Measurements from ENCODE around the gene PSMB7.

PSMB7 gene

GRCh38 chr9:124321935-124322334 is 93.3 kb downstream of the PSMB7 start:
- H3K4ac ChIP-seq (ENCODE audit: low read depth in 1 of 2, low read length in 2 of 2) = no peak overlapping the region
- no peak overlapping the region for H2BK5ac ChIP-seq (ENCODE audit: low read depth, low read length, poor library complexity, severe bottlenecking)
- H2BK15ac ChIP-seq (ENCODE audit: low read depth, poor library complexity, severe bottlenecking) = no peak overlapping the region
- H2AK5ac ChIP-seq (ENCODE audit: low read length, severe bottlenecking) = no peak overlapping the region
- no peak overlapping the region for H3K14ac ChIP-seq (ENCODE audit: low read length in 2 of 2)
- no peak overlapping the region for H3K4me3 ChIP-seq (ENCODE audit: insufficient read depth in 1 of 2, low read depth in 1 of 2, low read length in 2 of 2)
- H3K27me3 ChIP-seq (ENCODE audit: control insufficient read depth in 1 of 2, insufficient read depth in 1 of 2, low read length in 2 of 2) = no peaks in the 10 kb centered on the region
- H2BK120ac ChIP-seq (ENCODE audit: low read depth, low read length) = no peak overlapping the region
- peaks cover 20% of the 10 kb centered on the region for H3K4me1 ChIP-seq (ENCODE audit: control insufficient read depth, insufficient read depth, low read depth, low read length)
- no peak overlapping the region for H4K91ac ChIP-seq (ENCODE audit: low read length)
- no peak overlapping the region for H3K4me2 ChIP-seq (ENCODE audit: low read length, poor library complexity, severe bottlenecking)
- H3K9ac ChIP-seq (ENCODE audit: low read length) = no peak overlapping the region
- no peaks in the 10 kb centered on the region for H3K9me3 ChIP-seq (ENCODE audit: control insufficient read depth, low read length)
- peaks cover 51% of the 10 kb centered on the region for H3K79me1 ChIP-seq (replicated peaks; ENCODE audit: low read length, poor library complexity, severe bottlenecking)
- H3K18ac ChIP-seq (ENCODE audit: low read depth in 1 of 2, low read length in 2 of 2) = no peak overlapping the region
- DNase-seq = no peak
- H2AFZ ChIP-seq (ENCODE audit: low read depth, low read length) = no peak overlapping the region
- no peak overlapping the region for H3K27ac ChIP-seq (ENCODE audit: low read length, poor library complexity, severe bottlenecking)
- H2BK12ac ChIP-seq (ENCODE audit: low read length in 2 of 2) = no peak overlapping the region
- no peak overlapping the region for H3K23ac ChIP-seq (ENCODE audit: low read length in 2 of 2)
- 82% methylated on average over 4 of the region's 4 CpGs for WGBS
- peaks cover 82 to 91% of the 10 kb centered on the region in 2 experiments for H3K36me3 ChIP-seq (ENCODE audit: control insufficient read depth in 1 of 2, insufficient read depth in 2 of 2, low read depth in 1 of 2, low read length in 2 of 2)
- H4K8ac ChIP-seq (ENCODE audit: low read length) = no peak overlapping the region

DNA sequence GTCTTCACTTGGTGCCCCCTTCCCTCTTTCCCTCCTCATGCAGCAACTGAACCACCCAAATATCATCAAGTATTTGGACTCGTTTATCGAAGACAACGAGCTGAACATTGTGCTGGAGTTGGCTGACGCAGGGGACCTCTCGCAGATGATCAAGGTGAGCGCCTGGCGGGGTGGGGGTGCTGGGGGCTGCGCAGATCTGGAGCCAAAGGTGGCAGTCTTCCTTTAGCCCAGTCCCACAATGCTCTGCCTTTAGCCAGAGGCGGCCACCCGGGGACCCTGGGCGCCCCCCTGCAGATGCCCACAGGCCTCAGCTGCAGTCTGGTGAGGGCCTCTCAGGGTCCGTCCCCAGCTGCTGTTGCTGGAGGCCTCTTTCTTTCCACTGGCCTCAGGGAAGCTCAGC is 93.8 kb downstream of the PSMB7 start:
- Histone ChIP-seq H4K8ac (ENCODE audit: low read length) (no peak overlapping the region), H3K27ac (ENCODE audit: low read length, poor library complexity, severe bottlenecking) (no peak overlapping the region), H3K27me3 (ENCODE audit: control insufficient read depth in 1 of 2, insufficient read depth in 1 of 2, low read length in 2 of 2) (no peaks in the 10 kb centered on the region), H2AK5ac (ENCODE audit: low read length, severe bottlenecking) (no peak overlapping the region), H3K9me3 (ENCODE audit: control insufficient read depth, low read length) (no peaks in the 10 kb centered on the region), H3K4me1 (ENCODE audit: control insufficient read depth, insufficient read depth, low read depth, low read length) (peaks cover 20% of the 10 kb centered on the region), H3K4me2 (ENCODE audit: low read length, poor library complexity, severe bottlenecking) (no peak overlapping the region), H2BK15ac (ENCODE audit: low read depth, poor library complexity, severe bottlenecking) (no peak overlapping the region), H3K9ac (ENCODE audit: low read length) (no peak overlapping the region), H3K18ac (ENCODE audit: low read depth in 1 of 2, low read length in 2 of 2) (no peak overlapping the region), H2BK12ac (ENCODE audit: low read length in 2 of 2) (no peak overlapping the region), H3K14ac (ENCODE audit: low read length in 2 of 2) (no peak overlapping the region), H3K4ac (ENCODE audit: low read depth in 1 of 2, low read length in 2 of 2) (no peak overlapping the region), H3K23ac (ENCODE audit: low read length in 2 of 2) (no peak overlapping the region), H3K36me3 (ENCODE audit: control insufficient read depth in 1 of 2, insufficient read depth in 2 of 2, low read depth in 1 of 2, low read length in 2 of 2) (peaks cover 82 to 91% of the 10 kb centered on the region in 2 experiments), H2AFZ (ENCODE audit: low read depth, low read length) (no peak overlapping the region), H3K4me3 (ENCODE audit: insufficient read depth in 1 of 2, low read depth in 1 of 2, low read length in 2 of 2) (no peak overlapping the region), H4K91ac (ENCODE audit: low read length) (no peak overlapping the region), H2BK120ac (ENCODE audit: low read depth, low read length) (no peak overlapping the region), H3K79me1 (replicated peaks; ENCODE audit: low read length, poor library complexity, severe bottlenecking) (peaks cover 48% of the 10 kb centered on the region), H2BK5ac (ENCODE audit: low read depth, low read length, poor library complexity, severe bottlenecking) (no peak overlapping the region)
- WGBS = 98% methylated on average over 12 of the region's 12 CpGs
- no peak for DNase-seq

DNA sequence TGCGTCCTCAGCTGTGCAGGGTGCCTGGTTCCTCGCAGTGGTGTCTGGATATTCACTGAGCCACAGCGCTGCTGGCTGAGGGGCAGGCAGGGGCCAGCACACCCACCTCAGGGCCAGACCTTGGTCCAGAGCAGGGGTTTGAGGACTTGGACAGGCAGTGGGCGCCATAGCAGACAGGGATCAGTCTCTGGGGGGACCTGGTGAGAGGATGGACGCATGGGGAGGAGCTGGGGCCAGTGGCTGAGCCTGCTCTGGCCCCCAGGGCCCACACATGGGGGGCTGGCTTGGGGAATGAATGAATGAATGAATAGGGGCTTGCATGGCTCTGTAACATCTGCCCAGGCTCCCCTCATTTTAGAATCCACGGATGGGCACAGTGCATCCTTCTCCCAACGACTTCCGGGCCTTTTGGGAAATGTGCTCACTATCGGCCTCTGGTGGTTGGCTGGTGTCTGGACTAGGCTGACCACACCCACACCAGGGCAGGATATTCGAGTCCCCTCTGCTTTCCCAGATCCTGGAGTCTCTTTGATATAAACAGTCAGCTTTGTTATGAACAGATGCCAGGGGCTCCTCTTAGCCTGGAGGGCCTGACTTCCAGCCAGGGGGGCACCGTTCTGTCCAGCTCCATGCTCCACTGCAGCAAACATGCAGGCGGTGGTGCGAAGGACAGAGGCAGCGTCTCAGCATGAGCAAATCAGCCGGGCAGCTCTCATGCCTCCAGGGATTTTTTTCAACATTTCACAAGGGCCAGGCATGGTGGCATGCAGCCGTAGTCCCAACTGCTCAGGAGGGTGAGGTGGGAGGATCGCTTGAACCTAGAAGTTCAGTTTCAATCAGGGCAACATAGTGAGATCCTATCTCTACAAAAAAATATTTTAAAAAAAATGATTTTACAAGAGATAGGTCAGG is 94.9 kb downstream of the PSMB7 start:
- WGBS = 58% methylated on average over 16 of the region's 17 CpGs
- Histone ChIP-seq H2BK12ac (ENCODE audit: low read length in 2 of 2) (peak overlapping the region in 1 of 2 experiments; percentile 33), H2BK15ac (ENCODE audit: low read depth, poor library complexity, severe bottlenecking) (no peak overlapping the region), H3K36me3 (ENCODE audit: control insufficient read depth in 1 of 2, insufficient read depth in 2 of 2, low read depth in 1 of 2, low read length in 2 of 2) (peaks cover 82 to 91% of the 10 kb centered on the region in 2 experiments), H3K9ac (ENCODE audit: low read length) (peak overlapping the region; percentile 11), H2BK5ac (ENCODE audit: low read depth, low read length, poor library complexity, severe bottlenecking) (no peak overlapping the region), H2BK120ac (ENCODE audit: low read depth, low read length) (no peak overlapping the region), H3K27ac (ENCODE audit: low read length, poor library complexity, severe bottlenecking) (no peak overlapping the region), H3K4me1 (ENCODE audit: control insufficient read depth, insufficient read depth, low read depth, low read length) (peaks cover 18% of the 10 kb centered on the region), H3K4ac (ENCODE audit: low read depth in 1 of 2, low read length in 2 of 2) (no peak overlapping the region), H3K23ac (ENCODE audit: low read length in 2 of 2) (no peak overlapping the region), H3K27me3 (ENCODE audit: control insufficient read depth in 1 of 2, insufficient read depth in 1 of 2, low read length in 2 of 2) (no peaks in the 10 kb centered on the region), H4K91ac (ENCODE audit: low read length) (peak overlapping the region; percentile 12), H3K18ac (ENCODE audit: low read depth in 1 of 2, low read length in 2 of 2) (peak overlapping the region in 1 of 2 experiments; percentile 89), H3K79me1 (replicated peaks; ENCODE audit: low read length, poor library complexity, severe bottlenecking) (peaks cover 49% of the 10 kb centered on the region), H3K14ac (ENCODE audit: low read length in 2 of 2) (peak overlapping the region in 1 of 2 experiments; percentile 19), H3K4me2 (ENCODE audit: low read length, poor library complexity, severe bottlenecking) (no peak overlapping the region), H3K4me3 (ENCODE audit: insufficient read depth in 1 of 2, low read depth in 1 of 2, low read length in 2 of 2) (no peak overlapping the region), H4K8ac (ENCODE audit: low read length) (peak overlapping the region; percentile 52), H2AFZ (ENCODE audit: low read depth, low read length) (no peak overlapping the region), H3K9me3 (ENCODE audit: control insufficient read depth, low read length) (no peaks in the 10 kb centered on the region), H2AK5ac (ENCODE audit: low read length, severe bottlenecking) (peak overlapping the region; percentile 60)
- peak; percentile 64 for DNase-seq

DNA sequence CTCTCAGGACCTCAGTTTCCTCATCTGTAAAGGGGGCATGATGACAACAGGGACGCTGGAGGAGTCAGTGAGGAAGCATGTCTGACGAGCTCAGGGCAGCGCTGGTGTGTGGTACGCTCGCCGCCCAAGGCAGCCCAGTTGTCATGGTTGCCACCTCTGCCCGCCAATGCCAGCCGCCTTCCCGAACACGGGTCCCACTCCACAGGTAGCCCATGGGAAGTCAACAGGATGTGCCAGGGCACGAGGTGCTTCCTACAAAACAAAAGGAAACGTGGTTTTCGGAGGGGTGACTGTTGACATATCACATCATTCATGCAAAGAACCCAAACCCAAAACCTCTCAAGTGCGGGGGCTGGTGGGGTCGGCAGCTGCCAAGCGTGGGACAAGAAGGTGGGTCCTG is 99.4 kb downstream of the PSMB7 start:
- H4K91ac ChIP-seq (ENCODE audit: low read length) = no peak overlapping the region
- H3K14ac ChIP-seq (ENCODE audit: low read length in 2 of 2) = no peak overlapping the region
- no peak overlapping the region for H2AFZ ChIP-seq (ENCODE audit: low read depth, low read length)
- H2BK5ac ChIP-seq (ENCODE audit: low read depth, low read length, poor library complexity, severe bottlenecking) = no peak overlapping the region
- no peak overlapping the region for H3K4me3 ChIP-seq (ENCODE audit: insufficient read depth in 1 of 2, low read depth in 1 of 2, low read length in 2 of 2)
- WGBS = 98% methylated on average over 16 of the region's 16 CpGs
- H3K27me3 ChIP-seq (ENCODE audit: control insufficient read depth in 1 of 2, insufficient read depth in 1 of 2, low read length in 2 of 2) = no peaks in the 10 kb centered on the region
- no peak overlapping the region for H2AK5ac ChIP-seq (ENCODE audit: low read length, severe bottlenecking)
- peaks cover 82 to 90% of the 10 kb centered on the region in 2 experiments for H3K36me3 ChIP-seq (ENCODE audit: control insufficient read depth in 1 of 2, insufficient read depth in 2 of 2, low read depth in 1 of 2, low read length in 2 of 2)
- H3K9me3 ChIP-seq (ENCODE audit: control insufficient read depth, low read length) = no peaks in the 10 kb centered on the region
- no peak overlapping the region for H3K4me2 ChIP-seq (ENCODE audit: low read length, poor library complexity, severe bottlenecking)
- DNase-seq = no peak
- no peak overlapping the region for H3K4ac ChIP-seq (ENCODE audit: low read depth in 1 of 2, low read length in 2 of 2)
- no peak overlapping the region for H2BK15ac ChIP-seq (ENCODE audit: low read depth, poor library complexity, severe bottlenecking)
- no peak overlapping the region for H4K8ac ChIP-seq (ENCODE audit: low read length)
- H3K23ac ChIP-seq (ENCODE audit: low read length in 2 of 2) = no peak overlapping the region
- no peak overlapping the region for H3K18ac ChIP-seq (ENCODE audit: low read depth in 1 of 2, low read length in 2 of 2)
- no peak overlapping the region for H2BK120ac ChIP-seq (ENCODE audit: low read depth, low read length)
- H2BK12ac ChIP-seq (ENCODE audit: low read length in 2 of 2) = no peak overlapping the region
- peaks cover 43% of the 10 kb centered on the region for H3K79me1 ChIP-seq (replicated peaks; ENCODE audit: low read length, poor library complexity, severe bottlenecking)
- H3K9ac ChIP-seq (ENCODE audit: low read length) = no peak overlapping the region
- peaks cover 14% of the 10 kb centered on the region for H3K4me1 ChIP-seq (ENCODE audit: control insufficient read depth, insufficient read depth, low read depth, low read length)
- no peak overlapping the region for H3K27ac ChIP-seq (ENCODE audit: low read length, poor library complexity, severe bottlenecking)

Measured in mesenchymal stem cell (in vitro differentiated cells and primary cell).